GOT3 (cell line): ENCODE results near the gene CTSW.

Experiments
- DNase-seq: peaks from one replicate; lab custom pipeline; 2025; ENCODE audit warnings: mixed read lengths; lab: John Stamatoyannopoulos, UW

CTSW gene

GRCh38 chr11:65928667-65929066, 49.0 kb downstream of the CTSW start:
- no peak for DNase-seq

GRCh38 chr11:65931773-65932557, 52.3 kb downstream of the CTSW start:
- DNase-seq, result no peak

GRCh38 chr11:65932558-65932919, 52.9 kb downstream of the CTSW start:
- no peak for DNase-seq
